Ishikawa (cell line): ENCODE data around the gene ZNF764.

Experiments
- CEBPB ChIP-seq: IDR thresholded peaks from 2 replicates; pipeline ENCODE4 v1.6.1; 2012
- CREB1 ChIP-seq: IDR thresholded peaks from 2 replicates; pipeline ENCODE4 v1.6.1; 2012; ENCODE audit warnings: low read depth
- EGR1 ChIP-seq: IDR thresholded peaks from 2 replicates; pipeline ENCODE4 v1.6.1; 2012
- EP300 ChIP-seq: IDR thresholded peaks from 2 replicates; pipeline ENCODE4 v1.6.1; 2012; ENCODE audit warnings: borderline replicate concordance
- NFIC ChIP-seq: IDR thresholded peaks from 2 replicates; pipeline ENCODE4 v1.6.1; 2012
- RAD21 ChIP-seq: IDR thresholded peaks from 2 replicates; pipeline ENCODE4 v1.6.1; 2012; ENCODE audit warnings: low read depth
- TAF1 ChIP-seq: IDR thresholded peaks from 2 replicates; pipeline ENCODE4 v1.6.1; 2012; ENCODE audit warnings: low read depth, mild to moderate bottlenecking
- TCF12 ChIP-seq: IDR thresholded peaks from 2 replicates; pipeline ENCODE4 v1.6.1; 2012; ENCODE audit warnings: low read depth
- TEAD4 ChIP-seq: IDR thresholded peaks from 2 replicates; pipeline ENCODE4 v1.6.1; 2012
- ZBTB7A ChIP-seq: IDR thresholded peaks from 2 replicates; pipeline ENCODE4 v1.6.1; 2012; ENCODE audit warnings: low read depth
- TF ChIP-seq, protein P1 (sequence below): IDR thresholded peaks from 2 replicates; pipeline ENCODE4 v1.6.1; 2012; ENCODE audit warnings: low read depth, mild to moderate bottlenecking

- TF ChIP-seq RAD21 (no peak), EP300 (no peak), ZBTB7A (no peak), TCF12 (no peak), TAF1 (no peak), CREB1 (no peak), EGR1 (no peak), CEBPB (no peak), NFIC (no peak), TEAD4 (no peak)
- TF ChIP-seq, protein P1, sequence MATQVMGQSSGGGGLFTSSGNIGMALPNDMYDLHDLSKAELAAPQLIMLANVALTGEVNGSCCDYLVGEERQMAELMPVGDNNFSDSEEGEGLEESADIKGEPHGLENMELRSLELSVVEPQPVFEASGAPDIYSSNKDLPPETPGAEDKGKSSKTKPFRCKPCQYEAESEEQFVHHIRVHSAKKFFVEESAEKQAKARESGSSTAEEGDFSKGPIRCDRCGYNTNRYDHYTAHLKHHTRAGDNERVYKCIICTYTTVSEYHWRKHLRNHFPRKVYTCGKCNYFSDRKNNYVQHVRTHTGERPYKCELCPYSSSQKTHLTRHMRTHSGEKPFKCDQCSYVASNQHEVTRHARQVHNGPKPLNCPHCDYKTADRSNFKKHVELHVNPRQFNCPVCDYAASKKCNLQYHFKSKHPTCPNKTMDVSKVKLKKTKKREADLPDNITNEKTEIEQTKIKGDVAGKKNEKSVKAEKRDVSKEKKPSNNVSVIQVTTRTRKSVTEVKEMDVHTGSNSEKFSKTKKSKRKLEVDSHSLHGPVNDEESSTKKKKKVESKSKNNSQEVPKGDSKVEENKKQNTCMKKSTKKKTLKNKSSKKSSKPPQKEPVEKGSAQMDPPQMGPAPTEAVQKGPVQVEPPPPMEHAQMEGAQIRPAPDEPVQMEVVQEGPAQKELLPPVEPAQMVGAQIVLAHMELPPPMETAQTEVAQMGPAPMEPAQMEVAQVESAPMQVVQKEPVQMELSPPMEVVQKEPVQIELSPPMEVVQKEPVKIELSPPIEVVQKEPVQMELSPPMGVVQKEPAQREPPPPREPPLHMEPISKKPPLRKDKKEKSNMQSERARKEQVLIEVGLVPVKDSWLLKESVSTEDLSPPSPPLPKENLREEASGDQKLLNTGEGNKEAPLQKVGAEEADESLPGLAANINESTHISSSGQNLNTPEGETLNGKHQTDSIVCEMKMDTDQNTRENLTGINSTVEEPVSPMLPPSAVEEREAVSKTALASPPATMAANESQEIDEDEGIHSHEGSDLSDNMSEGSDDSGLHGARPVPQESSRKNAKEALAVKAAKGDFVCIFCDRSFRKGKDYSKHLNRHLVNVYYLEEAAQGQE = no peak
Observed at GRCh38 chr16:30525844-30526136, 32.4 kb downstream of the ZNF764 start.
